Measurements from ENCODE around the gene BACE1.

BACE1 gene

DNA sequence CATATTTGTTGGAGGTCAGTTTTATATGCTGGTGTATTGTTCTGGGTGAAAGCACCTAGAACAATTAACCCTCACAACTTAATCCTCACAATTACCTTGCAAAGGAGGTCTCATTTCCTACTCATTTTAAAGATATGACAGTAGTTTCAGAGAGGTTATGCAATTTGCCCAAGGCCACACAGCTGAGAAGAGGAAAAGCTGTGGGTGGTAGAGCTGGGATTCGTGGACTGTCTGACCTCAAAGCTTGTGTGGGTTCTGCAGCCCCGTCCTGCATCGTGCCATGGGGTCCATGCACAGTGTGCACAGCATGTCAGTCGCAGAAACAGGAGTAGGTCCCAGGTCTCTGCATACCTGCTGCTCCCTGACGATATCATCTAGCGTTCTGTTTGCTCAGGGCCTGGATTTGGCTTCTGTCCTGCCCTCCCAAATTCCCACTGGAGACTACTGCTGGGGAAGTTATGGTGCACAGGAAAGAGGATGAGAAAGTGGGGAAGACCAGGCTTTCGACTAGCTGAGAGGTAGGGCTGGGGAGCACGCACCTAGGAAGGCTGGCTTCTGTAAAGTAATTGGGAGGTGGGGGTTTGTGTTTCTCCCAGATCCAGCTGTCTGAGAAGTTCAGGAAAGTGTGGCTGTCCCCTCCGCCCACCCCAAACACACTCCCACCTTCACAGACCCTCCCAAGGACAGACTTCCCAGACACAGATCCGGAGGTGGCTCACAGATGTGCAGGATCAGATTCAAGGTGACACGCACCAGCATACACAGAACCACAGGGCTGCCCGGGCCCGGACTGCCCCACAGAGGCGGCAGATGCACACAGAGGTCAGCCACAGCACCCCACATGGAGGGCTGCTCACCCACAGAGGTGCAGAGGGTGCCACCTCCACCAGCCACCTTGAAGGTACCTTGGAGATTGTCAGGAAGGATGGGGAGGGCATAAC, 2.0 kb downstream of the BACE1 start:
- DNase-seq: no peak
- in situ Hi-C loops (cut with MboI; ENCODE audit: low pct_unique_long_range_greater_than_20kb, low sequenced_read_pairs): no loop called here

DNA sequence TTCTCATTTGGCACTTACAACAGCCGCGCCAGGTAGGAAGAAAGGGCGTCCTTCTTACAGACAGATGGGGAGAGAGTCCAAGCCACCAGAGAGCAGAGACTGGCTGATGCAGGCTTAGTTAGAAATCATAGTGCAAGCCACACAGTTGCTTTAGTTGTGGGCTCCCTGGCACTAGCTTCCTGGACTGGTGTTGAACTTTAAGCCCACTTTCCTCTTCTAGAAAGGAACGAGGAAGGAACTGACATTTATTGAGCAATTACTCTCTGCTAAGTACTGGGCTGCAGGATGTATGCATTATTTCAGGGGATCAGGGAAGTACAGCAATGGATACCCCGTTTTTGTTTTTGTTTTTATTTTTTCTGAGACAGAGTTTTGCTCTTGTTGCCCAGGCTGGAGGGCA, 3.0 kb downstream of the BACE1 start:
- in situ Hi-C loops (cut with MboI; ENCODE audit: low pct_unique_long_range_greater_than_20kb, low sequenced_read_pairs): no loop called here
- DNase-seq: peak; percentile 31

DNA sequence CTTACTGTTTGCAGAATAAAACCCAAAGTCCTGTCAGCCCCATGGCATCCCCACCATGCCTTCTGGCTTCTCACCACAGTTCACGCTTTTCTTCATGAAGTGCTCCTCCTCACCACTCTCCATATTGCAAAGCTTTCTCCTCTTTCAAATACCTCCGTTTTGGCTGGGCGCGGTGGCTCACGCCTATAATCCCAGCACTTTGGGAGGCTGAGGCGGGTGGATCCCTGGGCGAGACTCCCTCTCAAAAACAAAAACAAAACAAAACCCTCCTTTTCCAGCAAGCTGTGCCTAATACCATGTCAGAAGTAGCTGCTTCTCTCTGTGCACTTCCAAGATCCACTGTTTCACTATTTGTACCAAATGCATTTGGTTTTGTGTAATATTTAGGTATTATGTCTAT, 6.7 kb downstream of the BACE1 start:
- in situ Hi-C loops (cut with MboI; ENCODE audit: low pct_unique_long_range_greater_than_20kb, low sequenced_read_pairs): no loop called here
- no peak for DNase-seq

DNA sequence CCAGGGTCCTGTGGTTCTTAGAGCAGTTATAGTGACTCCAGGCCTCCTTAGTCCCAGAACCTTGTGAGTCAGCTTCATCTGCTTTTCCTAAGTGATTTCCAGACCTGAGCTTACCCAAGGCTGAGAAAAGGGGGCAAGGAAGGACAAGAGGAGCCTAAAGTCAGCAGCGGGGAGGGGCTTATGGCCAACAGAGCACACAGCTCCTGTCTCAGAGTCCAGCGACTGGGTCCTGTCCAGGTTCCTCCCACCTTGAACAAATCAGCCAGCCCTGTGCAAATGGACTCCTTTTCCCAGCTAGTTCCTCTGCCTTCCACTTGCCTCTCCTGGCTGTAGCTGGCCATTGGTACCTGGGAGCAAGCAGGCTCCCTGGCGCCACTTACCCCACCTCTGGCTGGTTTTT, 10.9 kb downstream of the BACE1 start:
- in situ Hi-C loops (cut with MboI; ENCODE audit: low pct_unique_long_range_greater_than_20kb, low sequenced_read_pairs): no loop called here
- no peak for DNase-seq

DNA sequence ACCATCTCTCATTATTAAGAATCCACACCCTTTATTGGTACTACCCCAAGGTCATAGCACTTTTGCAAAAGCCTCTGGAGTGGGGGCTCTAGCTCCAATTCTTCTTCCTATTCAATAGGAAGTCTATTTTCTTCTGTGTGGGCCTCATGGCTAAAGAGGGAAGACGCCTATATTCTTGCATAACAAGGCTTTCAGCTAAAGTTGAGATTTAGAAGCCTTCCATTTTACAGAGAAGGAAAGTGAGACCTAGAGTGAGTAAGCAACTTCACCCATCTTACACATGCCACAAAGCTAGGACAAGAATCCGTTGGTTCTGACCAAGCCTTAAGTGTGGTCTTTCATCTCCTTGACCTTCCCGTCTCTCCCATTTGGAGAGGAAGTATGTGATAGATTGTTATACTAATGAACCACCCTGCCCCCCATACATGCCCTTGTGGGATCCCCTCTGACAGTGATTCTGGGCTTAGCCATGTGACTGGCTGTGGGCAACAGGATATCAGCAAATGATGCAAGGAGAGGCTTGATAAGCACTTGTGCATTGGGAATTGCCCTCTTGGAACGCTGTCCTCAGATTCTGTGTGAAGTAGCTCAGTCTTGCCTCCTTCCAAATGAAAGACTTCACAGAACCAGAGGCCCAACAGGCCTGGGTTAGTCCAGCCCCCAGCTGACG, 12.3 kb downstream of the BACE1 start:
- DNase-seq: no peak
- in situ Hi-C loops (cut with MboI; ENCODE audit: low pct_unique_long_range_greater_than_20kb, low sequenced_read_pairs): no loop called here

DNA sequence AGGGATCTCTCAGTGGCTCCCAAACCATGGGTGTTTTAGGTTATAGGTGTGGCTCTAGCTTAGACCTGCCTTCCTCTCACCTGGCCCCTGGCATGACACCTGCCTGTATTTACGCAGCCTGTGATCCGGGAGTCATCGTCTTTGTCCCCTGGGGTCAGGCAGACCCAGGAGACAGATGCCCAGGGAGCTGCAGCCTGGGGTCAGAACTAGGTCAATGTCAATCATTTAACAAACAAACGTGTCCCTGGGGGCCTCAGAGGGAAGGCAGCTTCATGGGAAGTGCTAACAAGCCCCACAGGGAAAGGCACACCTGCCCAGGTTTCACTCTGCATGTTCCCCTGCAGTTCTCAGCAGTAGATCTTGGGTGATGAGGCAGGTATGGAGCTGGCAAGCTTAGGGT, 13.0 kb downstream of the BACE1 start:
- DNase-seq: no peak
- in situ Hi-C loops (cut with MboI; ENCODE audit: low pct_unique_long_range_greater_than_20kb, low sequenced_read_pairs): no loop called here

DNA sequence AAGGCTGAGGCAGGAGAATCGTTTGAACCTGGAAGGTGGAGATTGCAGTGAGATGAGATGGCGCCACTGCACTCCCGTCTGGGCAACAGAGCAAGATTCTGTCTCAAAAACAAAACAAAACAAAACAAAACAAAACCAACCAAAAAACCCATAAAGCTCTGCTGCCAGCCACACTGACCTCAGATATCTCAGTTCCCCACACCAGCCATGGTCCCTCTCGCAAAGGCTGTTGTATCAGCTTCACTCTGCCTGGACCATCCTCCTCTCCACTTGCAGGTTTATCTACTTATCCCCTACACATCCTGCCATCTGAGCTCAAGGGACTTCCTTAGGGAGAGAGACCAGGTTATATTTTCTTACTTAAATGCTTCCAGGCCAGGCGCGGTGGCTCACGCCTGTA, 13.8 kb downstream of the BACE1 start:
- DNase-seq: no peak
- in situ Hi-C loops (cut with MboI; ENCODE audit: low pct_unique_long_range_greater_than_20kb, low sequenced_read_pairs): no loop called here

DNA sequence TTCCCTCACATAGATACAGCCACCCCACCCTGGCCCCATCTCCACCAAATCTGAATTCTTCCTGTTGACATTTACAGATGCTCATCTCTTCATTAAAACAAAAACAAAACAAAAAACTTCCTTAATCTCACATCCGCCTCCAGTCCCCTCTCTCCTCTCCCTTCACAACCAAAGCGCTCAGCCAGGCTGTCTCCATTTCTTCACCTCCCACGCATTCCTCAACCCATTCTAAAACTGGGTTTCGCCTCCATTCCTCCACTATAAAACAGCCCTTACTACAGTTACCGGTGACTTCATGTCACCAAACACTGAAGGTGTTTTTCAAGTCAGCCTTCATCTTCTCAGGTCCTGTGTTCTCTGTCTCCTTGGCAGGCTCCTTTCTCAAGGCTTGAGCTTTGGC, 15.3 kb downstream of the BACE1 start:
- in situ Hi-C loops (cut with MboI; ENCODE audit: low pct_unique_long_range_greater_than_20kb, low sequenced_read_pairs): no loop called here
- no peak for DNase-seq

DNA sequence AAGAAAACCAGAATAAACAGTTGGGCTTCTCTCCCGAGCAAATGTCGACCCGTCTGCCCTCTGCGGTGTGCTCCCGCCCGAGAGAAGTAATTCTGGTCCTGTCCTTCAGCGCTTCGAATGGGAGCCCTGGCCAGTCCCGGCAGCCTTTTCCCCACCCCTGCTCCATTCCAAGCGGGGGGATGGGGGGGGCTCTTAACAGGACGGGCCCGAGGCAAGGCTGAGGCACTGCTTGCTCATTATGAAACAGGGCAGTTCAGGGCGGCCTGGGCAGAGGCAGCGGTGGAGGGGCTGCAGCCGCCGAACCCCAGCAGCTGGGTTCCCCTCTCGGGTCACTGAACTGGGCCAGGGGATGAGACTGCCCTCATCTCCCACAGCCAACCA, 15.8 kb downstream of the BACE1 start:
- no peak for DNase-seq
- in situ Hi-C loops (cut with MboI; ENCODE audit: low pct_unique_long_range_greater_than_20kb, low sequenced_read_pairs): no loop called here

DNA sequence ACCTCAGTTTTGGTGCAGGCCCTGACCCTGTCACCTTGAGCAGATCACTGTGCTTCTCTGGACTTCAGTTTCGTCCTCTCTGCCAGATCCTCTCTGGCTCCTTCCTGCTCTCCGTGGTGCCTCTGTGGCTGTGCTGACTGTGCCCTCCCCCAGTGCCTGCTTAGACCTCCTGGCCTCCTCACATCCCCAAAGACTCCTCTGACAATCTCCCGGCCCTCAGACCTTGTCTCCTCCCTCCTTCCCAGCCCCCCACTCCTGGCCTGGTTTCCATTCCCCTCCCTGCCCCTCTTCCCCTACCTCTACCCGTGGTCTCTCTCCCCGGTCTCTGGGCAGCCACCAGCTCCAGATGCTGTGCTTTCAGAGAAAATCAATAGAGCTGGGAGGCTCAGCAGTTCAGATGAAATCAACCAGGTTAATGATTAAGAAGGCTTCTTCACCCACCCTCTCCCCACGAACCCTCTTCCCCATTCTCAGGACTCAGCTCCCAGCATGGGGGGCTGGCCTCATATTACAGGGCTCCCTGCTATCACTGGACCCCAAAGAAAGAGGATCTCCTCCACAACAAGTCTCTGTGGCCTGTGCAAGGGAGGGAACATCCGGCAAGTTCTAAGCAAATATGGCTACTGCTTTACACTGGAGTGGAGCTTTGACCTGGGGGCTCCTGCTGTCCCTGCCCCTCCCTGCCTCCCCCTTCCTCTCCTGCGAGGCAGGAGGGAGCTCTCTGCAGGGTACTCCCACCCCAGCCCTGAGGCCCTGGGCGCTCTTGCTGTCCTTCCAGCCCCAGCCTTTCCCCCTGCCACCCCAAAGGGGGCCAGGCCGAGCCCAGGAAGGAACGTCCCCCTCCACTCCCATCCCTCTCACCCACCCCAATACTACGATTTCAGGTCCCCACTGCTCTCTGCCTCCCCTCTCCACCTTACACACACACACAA, 16.4 kb downstream of the BACE1 start:
- in situ Hi-C loops (cut with MboI; ENCODE audit: low pct_unique_long_range_greater_than_20kb, low sequenced_read_pairs): no loop called here
- no peak for DNase-seq

DNA sequence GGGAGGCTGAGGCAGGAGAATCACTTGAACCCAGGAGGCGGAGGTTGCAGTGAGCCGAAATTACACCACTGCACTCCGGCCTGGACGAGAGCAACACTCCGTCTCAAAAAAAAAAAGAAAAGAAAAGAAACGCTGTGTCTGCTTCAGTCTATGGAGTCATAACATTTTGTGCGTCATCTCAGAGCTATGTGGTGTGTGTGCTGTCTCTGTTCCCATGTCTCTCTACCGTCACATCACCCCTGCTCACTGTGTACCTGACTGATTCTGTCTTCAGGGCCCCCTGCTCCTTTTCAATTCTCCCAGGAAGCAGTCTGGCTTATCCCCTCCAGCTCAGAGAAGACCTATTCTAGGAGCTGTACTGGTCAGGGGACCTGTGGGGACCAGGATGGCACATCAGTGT, 17.9 kb downstream of the BACE1 start:
- no peak for DNase-seq

DNA sequence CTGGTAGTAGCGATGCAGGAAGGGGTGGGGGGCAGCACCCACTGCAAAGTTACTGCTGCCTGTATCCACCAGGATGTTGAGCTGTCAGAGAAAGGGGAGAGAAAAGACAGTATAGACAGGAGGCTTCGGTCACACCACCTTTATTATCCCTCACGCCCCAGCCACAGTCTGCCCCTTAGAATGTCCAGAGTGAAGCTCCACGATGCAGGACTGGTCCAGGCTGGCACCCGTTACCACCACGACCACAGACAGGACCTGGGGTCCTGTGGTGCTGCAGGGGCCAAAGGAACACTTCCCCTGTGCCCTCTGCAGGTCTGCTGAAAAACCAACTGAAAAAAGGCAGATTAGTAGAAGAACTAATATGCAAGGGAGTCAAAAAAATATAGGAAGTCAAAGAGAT, 19.2 kb downstream of the BACE1 start:
- in situ Hi-C loops (cut with MboI; ENCODE audit: low pct_unique_long_range_greater_than_20kb, low sequenced_read_pairs): no loop called here
- DNase-seq: no peak

More for the DNA sequence above, 17.9 kb downstream of the BACE1 start:
- in situ Hi-C loops (cut with MboI; ENCODE audit: low pct_unique_long_range_greater_than_20kb, low sequenced_read_pairs): no loop called here

DNA sequence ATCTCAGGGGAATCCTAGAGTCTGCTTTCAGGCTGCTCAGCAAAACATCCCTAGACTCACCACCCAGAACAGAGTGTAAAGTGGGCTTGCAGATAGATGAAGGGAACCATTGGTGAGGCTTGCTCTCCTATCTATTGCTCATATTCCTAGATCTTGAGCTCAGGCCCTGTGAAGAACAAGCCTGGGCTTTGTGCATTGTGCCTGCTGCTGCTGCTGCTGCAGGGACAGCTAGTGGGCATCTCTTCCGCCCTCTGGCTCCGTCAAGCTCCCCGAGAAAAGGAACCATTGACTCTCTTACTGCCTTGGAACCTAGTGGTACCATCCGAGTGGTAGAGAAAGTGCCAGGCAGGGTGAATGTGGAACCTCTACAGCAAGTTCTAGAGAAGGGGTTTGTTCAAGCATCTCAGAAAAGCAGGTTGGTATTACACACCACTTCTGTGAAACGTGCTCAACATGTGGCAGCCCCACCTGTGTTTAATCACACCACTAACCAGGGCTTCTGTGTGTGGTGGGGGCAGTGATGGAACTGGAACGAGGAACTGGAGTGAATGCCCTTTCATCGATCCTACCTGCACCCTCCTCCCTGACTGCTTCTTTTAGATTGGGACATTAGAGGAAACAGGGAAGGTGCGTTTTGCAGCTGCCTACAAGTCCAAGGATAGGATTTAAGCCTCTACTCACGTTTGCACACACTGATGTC, 20.5 kb downstream of the BACE1 start:
- in situ Hi-C loops (cut with MboI; ENCODE audit: low pct_unique_long_range_greater_than_20kb, low sequenced_read_pairs): no loop called here
- DNase-seq: no peak

DNA sequence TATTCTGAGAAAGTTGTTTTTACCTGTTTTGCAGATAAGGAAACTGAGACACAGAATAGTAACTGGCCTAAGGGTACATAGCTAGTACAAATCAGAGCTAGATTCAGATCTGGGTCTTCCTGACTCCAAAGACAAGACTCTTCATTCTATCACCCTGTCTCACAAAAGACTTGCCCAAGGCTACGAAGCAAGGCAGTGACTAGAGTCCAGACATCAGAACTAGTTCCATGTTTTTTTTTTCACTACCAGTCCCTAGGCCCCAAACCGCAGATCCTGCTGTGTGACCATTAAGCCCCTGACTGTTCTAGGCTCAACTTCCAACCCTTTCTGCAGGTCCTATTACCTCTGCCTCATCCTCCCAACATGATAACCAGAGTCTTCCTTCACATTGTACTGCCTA, 23.4 kb downstream of the BACE1 start:
- DNase-seq: no peak
- in situ Hi-C loops (cut with MboI; ENCODE audit: low pct_unique_long_range_greater_than_20kb, low sequenced_read_pairs): no loop called here

DNA sequence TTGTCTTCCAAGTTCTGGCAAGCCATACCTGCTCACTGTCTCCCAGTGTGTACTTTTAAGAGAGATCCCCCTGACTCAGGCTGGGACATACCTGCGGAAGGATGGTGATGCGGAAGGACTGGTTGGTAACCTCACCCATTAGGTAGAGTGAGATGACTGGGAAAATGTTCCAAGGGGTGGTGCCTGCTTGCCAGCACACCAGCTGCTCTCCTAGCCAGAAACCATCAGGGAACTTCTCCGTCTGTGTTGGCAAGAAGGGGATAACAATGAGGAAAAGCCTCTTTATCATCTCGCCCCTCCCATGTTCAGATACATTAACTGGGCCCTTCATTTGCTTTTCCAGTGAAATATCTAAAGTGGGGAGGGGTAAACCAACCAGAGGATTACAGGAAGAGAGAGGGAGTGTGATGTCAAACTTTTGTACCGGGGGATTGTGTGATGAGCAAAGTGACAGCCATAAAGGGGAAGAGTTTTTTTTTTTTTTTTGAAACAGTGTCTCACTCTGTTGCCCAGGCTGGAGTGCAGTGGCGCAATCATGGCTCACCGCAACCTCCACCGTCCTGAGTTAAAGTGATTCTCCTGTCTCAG, 25.2 kb downstream of the BACE1 start, which contains the start of gene BACE1-AS:
Gene BACE1-AS, plus strand, starts transcription at position 538 of the 588 bp plus-strand sequence.
- no peak for DNase-seq
- in situ Hi-C loops (cut with MboI; ENCODE audit: low pct_unique_long_range_greater_than_20kb, low sequenced_read_pairs): no loop called here

DNA sequence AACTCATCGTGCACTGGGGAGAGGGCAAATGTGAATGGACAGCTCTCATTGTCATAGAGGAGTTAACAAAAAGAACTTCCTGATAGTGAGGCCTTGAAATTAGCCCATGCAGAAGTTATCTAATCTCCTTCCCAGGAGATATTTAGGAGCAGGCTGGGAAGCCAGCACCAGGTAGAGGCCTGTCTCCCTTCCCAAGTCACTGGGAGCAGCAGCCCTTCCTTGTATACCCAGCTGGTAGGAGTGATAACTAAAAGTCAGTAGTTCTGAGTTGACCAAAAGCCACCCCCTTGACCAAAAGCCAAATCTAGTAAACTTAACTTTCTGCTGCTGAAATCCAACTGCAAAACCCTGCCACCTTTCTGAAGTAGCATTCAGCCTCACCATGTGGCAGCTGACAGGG, 26.3 kb downstream of the BACE1 start:
- no peak for DNase-seq
- in situ Hi-C loops (cut with MboI; ENCODE audit: low pct_unique_long_range_greater_than_20kb, low sequenced_read_pairs): no loop called here

DNA sequence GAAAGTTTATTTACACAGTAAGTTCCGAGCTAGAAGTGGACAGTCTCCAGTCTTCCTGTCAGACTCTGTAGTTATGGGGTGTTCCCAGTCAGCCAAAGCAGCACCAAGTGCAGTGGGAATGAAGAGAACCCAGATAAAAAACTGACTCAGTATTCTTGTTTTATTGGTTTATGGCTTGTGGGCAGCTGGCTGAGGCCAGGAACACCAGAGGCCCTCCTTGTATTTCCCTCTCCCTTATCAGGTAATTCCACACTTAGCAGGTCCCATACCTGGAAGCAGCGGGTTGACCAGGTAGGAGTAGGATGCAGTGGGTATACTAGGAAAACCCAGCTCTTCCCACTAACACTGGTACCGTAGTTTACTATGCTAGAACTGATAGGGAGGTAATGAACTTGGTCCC, 28.4 kb downstream of the BACE1 start:
- in situ Hi-C loops (cut with MboI; ENCODE audit: low pct_unique_long_range_greater_than_20kb, low sequenced_read_pairs): no loop called here
- no peak for DNase-seq

DNA sequence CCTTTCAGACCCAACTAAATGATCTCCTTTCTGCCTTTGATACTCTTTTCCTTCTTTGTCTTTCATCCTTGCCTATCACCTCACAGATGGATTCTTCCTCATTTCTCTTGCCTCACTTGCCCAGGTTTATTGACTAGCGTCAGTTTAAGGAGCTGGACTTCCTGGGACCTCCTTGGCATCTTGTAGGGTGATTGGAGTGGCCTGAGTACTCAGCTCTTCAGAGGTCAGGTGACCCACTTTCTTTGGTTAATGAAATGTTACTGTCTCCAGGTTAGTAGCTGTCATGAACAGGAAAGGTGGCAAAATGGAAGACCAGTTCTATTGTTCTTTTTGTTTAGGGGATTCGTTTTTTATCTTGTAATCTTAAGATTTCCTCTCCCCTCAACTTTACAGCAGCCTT, 29.5 kb downstream of the BACE1 start:
- in situ Hi-C loops (cut with MboI; ENCODE audit: low pct_unique_long_range_greater_than_20kb, low sequenced_read_pairs): no loop called here
- no peak for DNase-seq

DNA sequence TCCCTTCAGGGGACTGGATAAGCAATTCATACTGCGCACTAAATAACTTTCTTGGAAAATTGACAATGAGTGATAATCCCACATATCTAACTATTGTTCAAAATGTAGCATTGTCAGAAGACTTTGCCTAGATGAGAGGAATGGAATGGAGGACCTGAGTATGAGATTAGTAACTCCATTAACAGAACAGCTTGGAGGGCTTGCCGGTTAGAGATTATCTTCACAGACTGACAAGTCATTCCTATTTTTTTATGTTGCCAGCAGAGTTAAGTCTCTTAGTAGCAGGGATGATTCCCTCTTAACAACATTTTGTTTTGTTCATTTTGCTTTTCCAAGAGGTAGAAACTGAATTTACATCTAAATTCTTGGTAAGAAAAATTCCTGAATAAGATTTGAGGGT, 32.0 kb downstream of the BACE1 start:
- DNase-seq: no peak
- in situ Hi-C loops (cut with MboI; ENCODE audit: low pct_unique_long_range_greater_than_20kb, low sequenced_read_pairs): no loop called here
